ENCODE data around the gene ZNF862.

The ZNF862 gene

DNA sequence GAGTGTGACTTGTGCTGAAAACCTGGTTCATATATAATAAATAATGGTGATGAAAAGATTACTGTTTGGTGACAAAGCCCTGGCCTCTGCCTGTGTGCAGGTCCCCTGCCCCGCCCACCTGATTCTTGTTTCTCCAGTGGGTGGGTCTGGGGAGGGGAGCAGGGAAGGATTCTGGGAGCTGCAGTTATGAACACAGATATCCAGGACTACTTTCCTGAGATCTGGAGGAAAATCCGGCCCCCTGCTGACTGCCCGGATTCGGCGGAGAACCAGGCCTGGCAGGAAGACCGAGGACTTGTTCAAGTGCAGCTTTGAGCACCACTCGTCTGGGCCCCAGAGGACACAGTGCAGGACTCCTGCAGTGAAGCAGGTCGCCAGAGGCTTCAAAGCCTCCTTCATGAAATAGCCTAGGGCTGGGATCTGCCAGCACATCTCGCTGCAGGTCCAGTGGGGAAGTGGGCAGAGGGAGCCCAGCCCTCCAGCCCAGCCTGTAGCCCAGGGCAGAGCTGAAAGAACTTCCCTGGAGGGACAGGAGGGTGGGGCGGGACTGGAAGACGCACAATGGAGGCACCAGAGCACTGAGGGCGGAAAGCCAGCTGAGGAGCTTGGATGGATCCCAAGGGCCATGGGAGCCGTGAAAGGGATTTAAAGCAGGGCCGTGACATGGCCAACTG is 42.6 kb downstream of the ZNF862 start:
- TF ChIP-seq, protein P1, sequence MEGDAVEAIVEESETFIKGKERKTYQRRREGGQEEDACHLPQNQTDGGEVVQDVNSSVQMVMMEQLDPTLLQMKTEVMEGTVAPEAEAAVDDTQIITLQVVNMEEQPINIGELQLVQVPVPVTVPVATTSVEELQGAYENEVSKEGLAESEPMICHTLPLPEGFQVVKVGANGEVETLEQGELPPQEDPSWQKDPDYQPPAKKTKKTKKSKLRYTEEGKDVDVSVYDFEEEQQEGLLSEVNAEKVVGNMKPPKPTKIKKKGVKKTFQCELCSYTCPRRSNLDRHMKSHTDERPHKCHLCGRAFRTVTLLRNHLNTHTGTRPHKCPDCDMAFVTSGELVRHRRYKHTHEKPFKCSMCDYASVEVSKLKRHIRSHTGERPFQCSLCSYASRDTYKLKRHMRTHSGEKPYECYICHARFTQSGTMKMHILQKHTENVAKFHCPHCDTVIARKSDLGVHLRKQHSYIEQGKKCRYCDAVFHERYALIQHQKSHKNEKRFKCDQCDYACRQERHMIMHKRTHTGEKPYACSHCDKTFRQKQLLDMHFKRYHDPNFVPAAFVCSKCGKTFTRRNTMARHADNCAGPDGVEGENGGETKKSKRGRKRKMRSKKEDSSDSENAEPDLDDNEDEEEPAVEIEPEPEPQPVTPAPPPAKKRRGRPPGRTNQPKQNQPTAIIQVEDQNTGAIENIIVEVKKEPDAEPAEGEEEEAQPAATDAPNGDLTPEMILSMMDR (IDR thresholded peaks at IDR 0.05; ENCODE audit: extremely low read depth, insufficient read depth, missing control alignments), result no peak
- in situ Hi-C loops (cut with MboI; ENCODE audit: low pct_unique_long_range_greater_than_20kb, low sequenced_read_pairs, unreplicated experiment), result no loop called here

DNA sequence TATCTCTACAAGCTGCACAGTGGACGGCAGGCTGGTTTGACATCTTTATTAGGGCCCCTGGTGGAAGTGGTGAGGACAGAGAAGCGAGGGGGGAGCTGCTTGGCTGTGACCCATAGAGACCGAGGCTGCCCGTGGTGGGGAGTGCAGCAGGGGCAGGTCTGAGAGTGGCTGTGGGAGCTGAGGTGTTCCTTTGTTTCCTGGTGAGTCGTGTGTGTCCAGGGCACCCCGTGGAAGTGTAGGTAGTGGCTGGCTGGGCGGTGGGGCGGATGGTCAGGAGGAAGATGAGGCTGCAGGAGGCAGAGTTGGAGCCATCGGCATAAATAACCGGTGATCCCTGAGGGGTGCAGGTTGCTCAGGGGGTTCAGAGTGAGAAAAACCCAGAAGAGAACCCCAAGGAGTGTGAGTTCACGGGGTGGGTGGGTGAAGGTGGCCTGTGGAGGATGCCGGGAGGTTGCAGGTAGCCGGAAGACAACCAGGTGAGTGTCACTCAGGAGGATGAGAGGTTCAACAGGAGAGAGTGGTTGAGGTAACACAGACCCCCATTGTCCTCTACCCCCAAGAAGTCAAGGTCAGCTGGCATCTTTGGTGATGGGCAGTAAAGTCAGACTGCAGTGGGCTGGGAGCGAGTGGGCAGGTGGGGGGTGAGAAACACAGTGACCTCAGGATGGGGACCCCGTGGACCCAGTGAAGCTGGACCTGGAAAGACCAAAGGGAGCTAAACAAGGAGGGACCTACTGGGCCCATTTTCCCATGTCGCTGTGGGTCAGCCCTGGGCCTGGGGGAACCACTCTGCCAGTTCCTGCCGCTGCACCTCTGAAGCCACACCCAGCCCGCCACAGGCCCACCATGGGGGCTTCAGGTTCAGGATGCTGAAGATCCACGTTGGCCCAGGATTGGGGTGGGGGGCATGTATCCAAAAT is 43.4 kb downstream of the ZNF862 start:
- in situ Hi-C loops (cut with MboI; ENCODE audit: low pct_unique_long_range_greater_than_20kb, low sequenced_read_pairs, unreplicated experiment), result no loop called here
- TF ChIP-seq, protein P1 (IDR thresholded peaks at IDR 0.05; ENCODE audit: extremely low read depth, insufficient read depth, missing control alignments), result no peak
- no peak for DNase-seq (ENCODE audit: low spot score)

More for the DNA sequence above, 42.6 kb downstream of the ZNF862 start:
- no peak for DNase-seq (ENCODE audit: low spot score)

DNA sequence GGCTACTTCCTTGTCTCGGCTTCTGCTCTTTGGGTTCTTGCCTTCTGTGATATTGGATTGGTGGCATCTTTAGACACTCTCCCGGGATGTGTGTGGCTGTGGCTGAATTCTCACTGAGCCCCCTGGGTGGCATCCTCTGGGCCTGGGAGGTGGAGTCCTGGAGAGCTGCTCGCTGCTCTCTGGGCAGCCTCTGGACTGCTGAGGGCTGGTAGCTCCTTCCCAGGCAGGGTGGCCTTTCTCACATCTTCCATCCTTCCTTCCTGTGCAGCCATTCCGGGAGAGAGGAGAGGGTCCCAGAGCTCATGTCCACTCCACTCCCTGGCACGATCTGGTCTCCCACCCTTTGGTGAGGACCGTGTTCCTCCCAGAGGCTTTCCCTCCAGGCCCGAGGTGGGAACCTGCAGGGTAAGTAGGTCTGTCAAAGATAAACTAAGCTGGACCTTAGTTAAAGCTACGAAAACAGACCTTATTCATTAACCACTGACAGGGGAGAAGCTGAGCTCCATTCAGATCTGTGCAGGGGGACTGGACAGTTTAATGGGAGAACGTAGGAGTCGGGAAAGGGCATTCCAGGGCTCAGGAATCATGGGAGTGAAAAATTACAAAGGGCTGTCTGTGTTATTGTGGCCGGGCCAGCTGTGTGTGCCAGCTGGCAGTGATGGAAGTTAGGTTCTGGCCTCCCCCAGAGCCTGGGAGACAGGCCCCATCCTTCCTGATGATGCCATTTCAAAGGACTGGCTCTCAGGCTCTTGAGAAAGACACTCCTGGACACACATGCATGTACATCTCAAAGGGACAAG is 44.3 kb downstream of the ZNF862 start:
- in situ Hi-C loops (cut with MboI; ENCODE audit: low pct_unique_long_range_greater_than_20kb, low sequenced_read_pairs, unreplicated experiment), result no loop called here
- TF ChIP-seq, protein P1 (IDR thresholded peaks at IDR 0.05; ENCODE audit: extremely low read depth, insufficient read depth, missing control alignments), result no peak
- peak; percentile 3 for DNase-seq (ENCODE audit: low spot score)

DNA sequence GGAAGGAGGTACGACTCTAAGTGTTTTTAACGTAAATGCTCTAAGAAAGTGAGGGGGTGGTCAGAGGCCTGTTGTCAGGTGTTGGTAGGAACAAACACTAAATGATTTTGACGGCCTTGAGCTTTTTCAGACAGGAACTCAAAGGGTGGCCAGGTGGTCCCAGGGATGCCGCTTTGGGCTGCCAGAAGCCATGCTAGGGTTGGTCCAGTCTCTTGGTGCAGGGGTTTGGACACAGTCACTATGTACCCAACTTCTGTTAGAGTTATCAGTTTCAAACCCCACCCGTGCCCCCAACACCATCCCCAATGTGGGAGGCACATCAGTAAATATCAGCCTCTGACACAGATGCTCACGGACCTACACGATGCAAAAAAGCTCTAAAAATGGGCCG is 44.9 kb downstream of the ZNF862 start:
- TF ChIP-seq, protein P1 (IDR thresholded peaks at IDR 0.05; ENCODE audit: extremely low read depth, insufficient read depth, missing control alignments), result no peak
- DNase-seq (ENCODE audit: low spot score), result no peak
- in situ Hi-C loops (cut with MboI; ENCODE audit: low pct_unique_long_range_greater_than_20kb, low sequenced_read_pairs, unreplicated experiment), result no loop called here

DNA sequence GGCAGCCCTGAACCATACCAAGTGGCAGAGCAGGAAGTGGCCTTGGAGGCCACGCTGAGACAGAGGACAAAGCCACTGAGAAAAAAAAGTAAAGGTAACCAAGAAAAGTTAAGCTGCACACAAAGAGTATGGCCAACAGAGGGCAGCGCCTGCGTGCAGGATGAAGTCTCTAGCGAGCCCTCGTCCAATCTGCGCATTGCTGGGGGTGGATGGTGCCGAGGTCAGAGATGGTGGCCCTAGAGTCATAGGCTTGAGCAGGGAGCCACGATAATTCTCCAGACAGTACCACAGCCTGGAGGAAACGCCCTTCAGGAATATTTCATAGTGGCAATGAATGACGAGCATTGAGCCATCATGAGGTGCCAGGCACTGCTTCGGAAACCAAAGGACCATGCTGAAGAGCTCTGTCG is 45.3 kb downstream of the ZNF862 start:
- in situ Hi-C loops (cut with MboI; ENCODE audit: low pct_unique_long_range_greater_than_20kb, low sequenced_read_pairs, unreplicated experiment), result no loop called here
- TF ChIP-seq, protein P1 (IDR thresholded peaks at IDR 0.05; ENCODE audit: extremely low read depth, insufficient read depth, missing control alignments), result peak; percentile 65
- DNase-seq (ENCODE audit: low spot score), result peak; percentile 63

DNA sequence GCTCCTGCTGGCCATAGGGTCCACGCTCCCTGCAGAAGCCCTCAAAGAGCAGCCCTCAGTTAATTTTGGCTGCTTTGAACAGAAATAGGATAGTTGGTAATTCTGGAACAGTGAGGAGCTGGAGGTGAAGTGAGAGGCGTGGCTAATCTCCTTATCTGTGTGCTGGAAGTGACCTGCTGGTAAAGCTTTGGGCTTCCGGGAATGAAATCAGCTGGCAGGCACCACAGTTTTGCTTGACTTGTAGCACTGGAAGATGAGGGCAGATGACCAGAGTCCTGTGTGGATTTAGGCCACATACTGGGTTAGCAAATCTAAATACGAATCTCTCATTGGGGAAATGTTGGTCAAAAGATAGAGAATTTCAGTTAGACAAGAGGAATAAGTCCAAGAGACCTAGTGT is 45.8 kb downstream of the ZNF862 start:
- TF ChIP-seq, protein P1 (IDR thresholded peaks at IDR 0.05; ENCODE audit: extremely low read depth, insufficient read depth, missing control alignments), result no peak
- peak; percentile 1 for DNase-seq (ENCODE audit: low spot score)
- in situ Hi-C loops (cut with MboI; ENCODE audit: low pct_unique_long_range_greater_than_20kb, low sequenced_read_pairs, unreplicated experiment), result no loop called here
